Smooth muscle cell (in vitro differentiated cells): ENCODE data around the gene ANKRD42. TPM values are rescaled to one million over a fixed set of nuclear protein-coding genes. Genes with fewer than 3 reads are reported as not detected.

ENCODE experiments used
- DNase-seq: peaks from one replicate; lab custom pipeline; 2025; ENCODE audit not compliant: unreplicated experiment; lab: John Stamatoyannopoulos, UW
- H2AFZ ChIP-seq: fragments of 200-600 bp; sonication (generic); 2 replicates; pipeline ENCODE4 v1.6.0; 2016; ENCODE audit warnings: antibody characterized with exemption, low read depth, mild to moderate bottlenecking
- H3F3A ChIP-seq: fragments of 200-600 bp; sonication (generic); 2 replicates; pipeline ENCODE4 v1.6.0; 2017; ENCODE audit warnings: antibody characterized with exemption, low read depth
- H3K27ac ChIP-seq: fragments of 200-600 bp; sonication (generic); 2 replicates; pipeline ENCODE4 v1.5.1; 2016; ENCODE audit warnings: low read depth, mild to moderate bottlenecking
- H3K27me3 ChIP-seq: fragments of 200-600 bp; sonication (generic); 2 replicates; pipeline ENCODE4 v1.6.1; 2016; ENCODE audit warnings: low read depth, mild to moderate bottlenecking
- H3K36me3 ChIP-seq: fragments of 200-600 bp; sonication (generic); 2 replicates; pipeline ENCODE4 v1.5.1; 2016; ENCODE audit warnings: low read depth
- H3K4me1 ChIP-seq: fragments of 200-600 bp; sonication (generic); 2 replicates; pipeline ENCODE4 v1.5.1; 2016; ENCODE audit warnings: low read depth
- H3K4me2 ChIP-seq: fragments of 200-600 bp; sonication (generic); 2 replicates; pipeline ENCODE4 v1.6.0; 2016; ENCODE audit warnings: mild to moderate bottlenecking
- H3K4me3 ChIP-seq: fragments of 200-600 bp; sonication (generic); 2 replicates; pipeline ENCODE4 v1.5.1; 2016; ENCODE audit warnings: mild to moderate bottlenecking
- H3K79me2 ChIP-seq: fragments of 200-600 bp; sonication (generic); 2 replicates; pipeline ENCODE4 v1.6.0; 2016; ENCODE audit warnings: low read depth, mild to moderate bottlenecking
- H3K9ac ChIP-seq: fragments of 200-600 bp; sonication (generic); 2 replicates; pipeline ENCODE4 v1.6.0; 2016; ENCODE audit warnings: low read depth
- H3K9me3 ChIP-seq: fragments of 200-600 bp; sonication (generic); replicated peaks from 2 replicates; pipeline ENCODE4 v1.5.1; 2016; ENCODE audit warnings: low read depth
- H4K20me1 ChIP-seq: fragments of 200-600 bp; sonication (generic); 2 replicates; pipeline ENCODE4 v1.6.0; 2016; ENCODE audit warnings: low read depth
- WGBS: methylation state at CpG from one replicate; pipeline ENCODE4 v1.1.7; 2016; ENCODE audit warnings: low lambda C conversion rate; 5-methylcytosine and 5-hydroxymethylcytosine counted together
- polyA plus RNA-seq: library from polyadenylated mRNA; unstranded; fragments of >200 nt; fragmentation: Nextera tagmentation; extraction: Ambion mirVana; gene quantifications from 2 replicates; pipeline ENCODE4 v1.2.1, GENCODE V29; 2016
- total RNA-seq: library from RNA; depleted of rRNA; stranded (reverse); fragments of >200 nt; gene quantifications from 2 replicates; pipeline ENCODE4 v1.2.3, GENCODE V29; 2014
- TF ChIP-seq, protein P1 (sequence below): fragments of 200-600 bp; sonication (generic); IDR thresholded peaks from 2 replicates; pipeline ENCODE4 v1.5.1; 2017; ENCODE audit warnings: borderline replicate concordance, mild to moderate bottlenecking, antibody characterized with exemption; ENCODE audit not compliant: insufficient read depth, poor library complexity, severe bottlenecking

ANKRD42 gene
- total and polyA plus RNA-seq, 2 experiments from 2014 or later: 16.2 to 16.4 TPM

DNA sequence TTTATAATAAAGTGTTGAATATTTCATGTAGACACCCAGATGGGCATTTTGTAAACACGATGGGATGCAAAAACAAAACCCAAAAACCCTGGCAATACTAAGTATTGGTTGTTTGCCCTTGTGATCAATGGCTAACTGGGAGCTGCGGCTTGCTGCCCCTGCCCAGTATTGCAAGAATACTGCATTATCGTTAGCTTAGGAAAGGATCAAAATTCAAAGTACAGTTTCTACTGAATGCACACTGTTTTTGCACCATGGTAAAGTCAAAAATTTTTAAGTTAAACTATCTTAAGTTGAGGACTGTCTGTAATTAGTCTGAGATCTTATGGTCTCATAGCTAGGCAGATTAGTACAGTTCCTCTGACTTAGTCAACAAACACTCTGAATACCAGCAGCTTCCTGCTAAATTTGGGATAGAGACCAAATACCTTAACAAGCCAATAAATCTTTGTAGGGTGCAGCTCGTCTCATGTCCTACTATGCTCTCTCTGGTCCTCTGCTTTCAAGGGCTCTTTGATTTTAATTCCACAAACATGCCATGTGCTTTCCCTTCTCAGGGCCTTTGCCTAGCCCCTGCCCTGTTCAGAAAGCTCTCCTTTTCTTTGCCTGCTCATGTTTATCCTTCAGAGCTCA is 88.7 kb downstream of the ANKRD42 start:
- H4K20me1 ChIP-seq: no peaks in the 10 kb centered on the region
- H3K9me3 ChIP-seq: no peaks in the 10 kb centered on the region
- peaks cover 46% of the 10 kb centered on the region for H3K79me2 ChIP-seq
- peak overlapping the region; percentile 95 for H3K4me2 ChIP-seq
- no peak overlapping the region for H3K9ac ChIP-seq
- TF ChIP-seq, protein P1, sequence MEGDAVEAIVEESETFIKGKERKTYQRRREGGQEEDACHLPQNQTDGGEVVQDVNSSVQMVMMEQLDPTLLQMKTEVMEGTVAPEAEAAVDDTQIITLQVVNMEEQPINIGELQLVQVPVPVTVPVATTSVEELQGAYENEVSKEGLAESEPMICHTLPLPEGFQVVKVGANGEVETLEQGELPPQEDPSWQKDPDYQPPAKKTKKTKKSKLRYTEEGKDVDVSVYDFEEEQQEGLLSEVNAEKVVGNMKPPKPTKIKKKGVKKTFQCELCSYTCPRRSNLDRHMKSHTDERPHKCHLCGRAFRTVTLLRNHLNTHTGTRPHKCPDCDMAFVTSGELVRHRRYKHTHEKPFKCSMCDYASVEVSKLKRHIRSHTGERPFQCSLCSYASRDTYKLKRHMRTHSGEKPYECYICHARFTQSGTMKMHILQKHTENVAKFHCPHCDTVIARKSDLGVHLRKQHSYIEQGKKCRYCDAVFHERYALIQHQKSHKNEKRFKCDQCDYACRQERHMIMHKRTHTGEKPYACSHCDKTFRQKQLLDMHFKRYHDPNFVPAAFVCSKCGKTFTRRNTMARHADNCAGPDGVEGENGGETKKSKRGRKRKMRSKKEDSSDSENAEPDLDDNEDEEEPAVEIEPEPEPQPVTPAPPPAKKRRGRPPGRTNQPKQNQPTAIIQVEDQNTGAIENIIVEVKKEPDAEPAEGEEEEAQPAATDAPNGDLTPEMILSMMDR: no peak
- H3K4me3 ChIP-seq: no peak overlapping the region
- H3K27ac ChIP-seq: peak overlapping the region; percentile 94
- peaks cover 9% of the 10 kb centered on the region for H3K36me3 ChIP-seq
- no peak for DNase-seq
- WGBS: 44% methylated on average over 4 of the region's 4 CpGs
- H2AFZ ChIP-seq: no peak overlapping the region
- peaks cover 26% of the 10 kb centered on the region for H3K4me1 ChIP-seq
- no peaks in the 10 kb centered on the region for H3K27me3 ChIP-seq
- peaks cover 6% of the 10 kb centered on the region for H3F3A ChIP-seq

DNA sequence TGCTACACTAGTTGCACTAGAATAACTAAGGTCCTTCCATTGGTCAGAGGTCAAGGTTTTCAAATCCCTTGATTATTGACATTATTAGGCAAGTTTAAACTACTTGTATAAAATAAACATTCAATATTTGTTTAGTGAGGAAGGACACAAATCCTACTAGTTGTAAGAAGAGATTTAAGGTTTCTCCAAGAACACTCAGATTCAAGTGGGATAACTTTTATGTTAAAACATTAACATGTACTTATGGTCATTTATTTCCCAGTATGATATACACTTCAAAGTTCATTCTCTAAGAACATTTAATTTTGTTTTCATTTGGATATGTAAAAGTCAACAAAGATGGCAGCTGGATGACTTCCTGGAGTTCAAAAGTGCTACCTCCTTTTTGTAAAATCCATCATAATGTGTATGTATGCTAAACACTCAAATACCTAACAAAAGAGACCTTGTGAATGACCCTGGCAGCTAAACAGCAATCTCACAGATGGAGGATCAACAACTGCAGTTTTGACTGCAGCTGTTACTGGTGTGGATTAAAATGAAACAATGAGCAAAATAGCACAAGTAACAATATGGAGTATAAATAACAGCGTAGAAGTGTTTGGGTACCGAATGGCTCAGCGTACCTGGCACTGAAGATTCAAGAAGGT is 91.1 kb downstream of the ANKRD42 start:
- 9% methylated on average over 3 of the region's 3 CpGs for WGBS
- peak overlapping the region; percentile 84 for H3K4me3 ChIP-seq
- peaks cover 26% of the 10 kb centered on the region for H3K4me1 ChIP-seq
- H3K79me2 ChIP-seq: peaks cover 41% of the 10 kb centered on the region
- H4K20me1 ChIP-seq: no peaks in the 10 kb centered on the region
- TF ChIP-seq, protein P1: no peak
- no peaks in the 10 kb centered on the region for H3K36me3 ChIP-seq
- peak overlapping the region; percentile 92 for H2AFZ ChIP-seq
- no peaks in the 10 kb centered on the region for H3K27me3 ChIP-seq
- H3K9ac ChIP-seq: peak overlapping the region; percentile 92
- peaks cover 6% of the 10 kb centered on the region for H3F3A ChIP-seq
- DNase-seq: no peak
- H3K27ac ChIP-seq: peak overlapping the region; percentile 94
- H3K9me3 ChIP-seq: no peaks in the 10 kb centered on the region
- H3K4me2 ChIP-seq: peak overlapping the region; percentile 95

DNA sequence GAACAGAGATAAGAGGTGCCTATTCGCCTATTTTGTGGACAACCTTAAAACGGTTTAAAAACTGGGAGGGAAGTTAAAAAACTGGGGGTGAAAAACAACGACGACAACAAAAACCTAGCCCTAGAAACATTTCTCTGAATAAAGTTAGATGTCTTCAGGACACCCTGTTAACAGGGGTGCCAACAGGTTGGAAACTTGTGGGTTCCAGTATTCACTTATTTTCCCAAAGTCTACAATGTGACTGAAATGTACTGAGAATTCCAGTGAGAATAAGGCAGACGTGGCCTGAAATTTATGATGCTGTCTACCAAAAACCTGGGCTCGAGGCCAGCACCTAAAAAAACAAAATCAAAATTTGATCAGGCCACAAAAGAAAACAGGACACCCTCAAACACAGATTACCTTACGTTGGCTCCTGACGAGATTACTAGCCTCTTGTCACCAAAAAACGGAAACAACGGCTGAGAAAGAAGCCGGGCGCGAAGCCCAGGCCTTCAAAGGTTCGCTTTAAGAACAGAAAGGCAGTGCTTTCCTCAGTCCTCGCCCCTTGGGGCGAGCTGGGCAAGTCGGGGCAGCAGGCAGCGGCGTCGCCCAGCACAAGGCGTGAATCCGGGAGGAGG is 91.7 kb downstream of the ANKRD42 start:
- TF ChIP-seq, protein P1: no peak
- WGBS: 3% methylated on average over 22 of the region's 22 CpGs
- Histone ChIP-seq H4K20me1 (no peaks in the 10 kb centered on the region), H3K4me1 (peaks cover 26% of the 10 kb centered on the region), H3K79me2 (peaks cover 38% of the 10 kb centered on the region), H3K36me3 (no peaks in the 10 kb centered on the region), H3K9ac (peak overlapping the region; percentile 92), H3K4me2 (peak overlapping the region; percentile 95), H3K4me3 (peak overlapping the region; percentile 84), H2AFZ (peak overlapping the region; percentile 92), H3K27ac (peak overlapping the region; percentile 94), H3F3A (peaks cover 6% of the 10 kb centered on the region), H3K27me3 (no peaks in the 10 kb centered on the region), H3K9me3 (no peaks in the 10 kb centered on the region)
- no peak for DNase-seq
